ENCODE measurements around the gene SLC22A1.

DNA sequence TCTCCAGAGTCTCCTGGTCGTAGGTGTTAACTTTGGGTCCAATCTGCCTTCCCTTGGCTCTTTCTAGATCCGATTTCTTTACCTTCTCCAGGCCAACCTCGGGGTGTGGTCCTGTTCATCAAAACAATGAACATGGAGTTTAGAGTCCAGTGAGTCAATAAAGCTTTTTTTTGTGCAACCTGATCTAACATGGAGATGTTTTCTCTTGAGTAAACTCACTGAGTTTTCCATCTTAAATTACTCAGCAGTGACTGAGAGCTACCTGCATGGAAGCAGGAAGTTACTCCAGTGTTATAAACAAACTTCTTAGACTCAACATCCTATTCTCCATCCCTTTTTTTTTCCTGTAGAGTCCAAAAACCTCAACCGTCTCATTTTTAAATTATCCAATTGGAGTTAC is 14.9 kb upstream of the SLC22A1 start:
- TF ChIP-seq, protein P1, sequence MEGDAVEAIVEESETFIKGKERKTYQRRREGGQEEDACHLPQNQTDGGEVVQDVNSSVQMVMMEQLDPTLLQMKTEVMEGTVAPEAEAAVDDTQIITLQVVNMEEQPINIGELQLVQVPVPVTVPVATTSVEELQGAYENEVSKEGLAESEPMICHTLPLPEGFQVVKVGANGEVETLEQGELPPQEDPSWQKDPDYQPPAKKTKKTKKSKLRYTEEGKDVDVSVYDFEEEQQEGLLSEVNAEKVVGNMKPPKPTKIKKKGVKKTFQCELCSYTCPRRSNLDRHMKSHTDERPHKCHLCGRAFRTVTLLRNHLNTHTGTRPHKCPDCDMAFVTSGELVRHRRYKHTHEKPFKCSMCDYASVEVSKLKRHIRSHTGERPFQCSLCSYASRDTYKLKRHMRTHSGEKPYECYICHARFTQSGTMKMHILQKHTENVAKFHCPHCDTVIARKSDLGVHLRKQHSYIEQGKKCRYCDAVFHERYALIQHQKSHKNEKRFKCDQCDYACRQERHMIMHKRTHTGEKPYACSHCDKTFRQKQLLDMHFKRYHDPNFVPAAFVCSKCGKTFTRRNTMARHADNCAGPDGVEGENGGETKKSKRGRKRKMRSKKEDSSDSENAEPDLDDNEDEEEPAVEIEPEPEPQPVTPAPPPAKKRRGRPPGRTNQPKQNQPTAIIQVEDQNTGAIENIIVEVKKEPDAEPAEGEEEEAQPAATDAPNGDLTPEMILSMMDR (conservative IDR thresholded peaks at IDR 0.05; ENCODE audit: low read depth, low read length), result no peak
- TF ChIP-seq BHLHE40 (IDR thresholded peaks at IDR 0.05; ENCODE audit: low read depth, low read length) (no peak), POLR2A (IDR thresholded peaks at IDR 0.05; ENCODE audit: low read depth, low read length) (no peak), NFE2L2 (IDR thresholded peaks at IDR 0.05; ENCODE audit: low read depth, low read length) (no peak), RAD21 (IDR thresholded peaks at IDR 0.05; ENCODE audit: low read length) (no peak), MAFK (IDR thresholded peaks at IDR 0.05; ENCODE audit: low read depth, low read length) (no peak), CHD1 (IDR thresholded peaks at IDR 0.05; ENCODE audit: low read depth, low read length) (no peak), CEBPB (IDR thresholded peaks at IDR 0.05; ENCODE audit: low read depth, low read length) (no peak), SMC3 (IDR thresholded peaks at IDR 0.05; ENCODE audit: low read depth, low read length) (no peak), RCOR1 (IDR thresholded peaks at IDR 0.05; ENCODE audit: insufficient replicate concordance, low read length) (no peak)
